GM12878 (cell line): Measurements from ENCODE around the gene PLEKHA7. TPM values are rescaled to one million over a fixed set of nuclear protein-coding genes. Genes with fewer than 3 reads are reported as not detected.
"Not testable (repeated sequence)": the region's sequence is repeated elsewhere in the genome, so short reads cannot be mapped to it uniquely, and the experiment has no call there.

Source experiments
- ATAC-seq: fragments of 200-7000 bp; cut with Tn5 transposase; 3 replicates; pipeline ENCODE4 v1.9.1; 2020; ENCODE audit warnings: mild to moderate bottlenecking, moderate library complexity
- BruUV-seq: library from RNA; stranded (reverse); fragments of 400-500 nt; replicated peaks from 2 replicates; lab custom pipeline; 2021; lab: Mats Ljungman, UMichigan
- CTCF ChIA-PET: fragments of 300-600 bp; sonication (Branson Sonifier 250); formaldehyde crosslinking; extraction: SDS; loops from one replicate; lab custom pipeline; 2021; ENCODE audit warnings: inconsistent platforms; lab: Yijun Ruan, JAX
- POLR2A ChIA-PET: fragments of 350-600 bp; formaldehyde crosslinking; extraction: SDS; loops from one replicate; lab custom pipeline; 2021; ENCODE audit warnings: inconsistent platforms; lab: Charles Lee
- RAD21 ChIA-PET: fragments of 300-600 bp; sonication (Branson Sonifier 250); formaldehyde crosslinking; loops from one replicate; lab custom pipeline; 2023; ENCODE audit warnings: antibody characterized with exemption; ENCODE audit not compliant: unreplicated experiment; lab: Charles Lee
- SMC1A ChIA-PET: fragments of 300-600 bp; sonication (Branson Sonifier 250); formaldehyde crosslinking; loops from one replicate; lab custom pipeline; 2023; ENCODE audit not compliant: unreplicated experiment, uncharacterized antibody; lab: Charles Lee
- DNase-seq: peaks from one replicate; pipeline ENCODE4 v3.0.0-alpha.2; 2011; ENCODE audit warnings: low read depth, low spot score
- FAIRE-seq: peaks from 3 replicates; lab custom pipeline; 2011; peaks lifted over from hg19 to GRCh38; lab: Jason Lieb, UNC
- H2AFZ ChIP-seq: 2 replicates; pipeline ENCODE4 v1.6.0; 2011; ENCODE audit warnings: low read depth, low read length, control low read depth; ENCODE audit not compliant: control insufficient read depth
- H3K27ac ChIP-seq: 2 replicates; pipeline ENCODE4 v1.5.1; 2011; ENCODE audit warnings: control low read depth; ENCODE audit not compliant: control insufficient read depth, insufficient read depth
- H3K27me3 ChIP-seq, 2 experiments: replicated peaks in 1 of 2; 2 replicates each; pipeline versions ENCODE4 v1.6.0 to v1.6.1; 2011; ENCODE audit warnings: low read length in 1 of 2; ENCODE audit not compliant: control insufficient read depth in 2 of 2, insufficient read depth in 2 of 2
- H3K36me3 ChIP-seq, 2 experiments: 2 replicates each; pipeline ENCODE4 v1.5.1; 2011; ENCODE audit warnings: low read length in 1 of 2; ENCODE audit not compliant: control insufficient read depth in 2 of 2, insufficient read depth in 2 of 2
- H3K4me1 ChIP-seq: 2 replicates; pipeline ENCODE4 v1.6.1; 2011; ENCODE audit warnings: mild to moderate bottlenecking, low read length, moderate library complexity, mixed read lengths; ENCODE audit not compliant: control insufficient read depth, insufficient read depth
- H3K4me2 ChIP-seq: 2 replicates; pipeline ENCODE4 v1.6.0; 2011; ENCODE audit warnings: control low read depth; ENCODE audit not compliant: control insufficient read depth, insufficient read depth
- H3K4me3 ChIP-seq: fragments of 200-600 bp; sonication (generic); 2 replicates; pipeline ENCODE4 v1.5.1; 2016
- H3K79me2 ChIP-seq: 2 replicates; pipeline ENCODE4 v1.6.0; 2011; ENCODE audit warnings: low read length; ENCODE audit not compliant: control insufficient read depth, insufficient read depth
- H3K9ac ChIP-seq: 2 replicates; pipeline ENCODE4 v1.8.0; 2011; ENCODE audit warnings: low read length, control low read depth, mixed read lengths; ENCODE audit not compliant: control insufficient read depth, insufficient read depth
- H3K9me3 ChIP-seq: replicated peaks from 3 replicates; pipeline ENCODE4 v1.5.1; 2011; ENCODE audit warnings: mild to moderate bottlenecking, low read length; ENCODE audit not compliant: control insufficient read depth, insufficient read depth
- H4K20me1 ChIP-seq: 2 replicates; pipeline ENCODE4 v1.6.0; 2011; ENCODE audit not compliant: control insufficient read depth, insufficient read depth
- CTCF ChIP-seq, 3 experiments: IDR thresholded peaks in 2 of 3; conservative IDR thresholded peaks in 1 of 3; 2 replicates each; pipeline ENCODE4 v1.5.1; 2011; ENCODE audit warnings: low read depth in 3 of 3, low read length in 3 of 3, mild to moderate bottlenecking in 3 of 3, control low read depth in 2 of 3, moderate library complexity in 2 of 3, inconsistent platforms in 1 of 3, mixed read lengths in 1 of 3; ENCODE audit not compliant: control insufficient read depth in 2 of 3, insufficient read depth in 1 of 3; ENCODE audit errors: extremely low read depth in 1 of 3
- PML ChIP-seq: IDR thresholded peaks from 2 replicates; pipeline ENCODE4 v1.6.1; 2012; ENCODE audit warnings: low read length, inconsistent platforms
- RAD21 ChIP-seq: IDR thresholded peaks from 2 replicates; pipeline ENCODE4 v1.6.1; 2011; ENCODE audit warnings: mild to moderate bottlenecking, low read depth, low read length, moderate library complexity; ENCODE audit not compliant: insufficient read depth
- WGBS: methylation state at CpG from one replicate; pipeline ENCODE4 v1.1.6; 2016; ENCODE audit warnings: low lambda C conversion rate; ENCODE audit not compliant: insufficient replicate concordance, insufficient coverage; ENCODE audit errors: missing lambda C conversion rate; 5-methylcytosine and 5-hydroxymethylcytosine counted together
- in situ Hi-C: fragments of 300-500 bp; cut with MboI; formaldehyde crosslinking; loops from 9 replicates; pipeline ENCODE4 v1.14.3; 2018; ENCODE audit warnings: mixed read lengths
- intact Hi-C: fragments of 100-400 bp; cut with micrococcal nuclease; formaldehyde crosslinking; loops from one replicate; pipeline ENCODE4 v1.14.2; 2022; ENCODE audit not compliant: unreplicated experiment
- polyA plus RNA-seq, 11 experiments: library from polyadenylated mRNA; depleted of rRNA in 4 of 11; unstranded in 6 of 11; stranded (reverse) in 5 of 11; fragments of >200 nt; fragmentation: Nextera tagmentation in 4 of 11; fragmentation: Illumina TruSeq in 1 of 11; extraction: Ambion mirVana in 4 of 11; extraction: Trizol in 1 of 11; gene quantifications; 1 replicate in 1 of 11; 2 replicates in 10 of 11; pipeline versions ENCODE4 v1.2.1 to v1.2.3, GENCODE V29; 2011 to 2016; ENCODE audit warnings: inconsistent platforms in 2 of 11, missing spikeins in 2 of 11, low read depth in 1 of 11
- total RNA-seq, 4 experiments: library from RNA; depleted of rRNA in 3 of 4; stranded (reverse); fragments of >200 nt in 3 of 4; fragmentation: Illumina TruSeq in 1 of 4; extraction: Trizol in 1 of 4; gene quantifications; 2 replicates each; pipeline versions ENCODE4 v1.2.1 to v1.2.3, GENCODE V29; 2013 to 2021

Gene PLEKHA7
- total and polyA plus RNA-seq, 10 of the 15 experiments (the other 5 are each of a cell fraction or from before 2014, with no cell fraction given): 0.45 to 5.3 (median 2.1) TPM

GRCh38 chr11:17036666-17037658 lies 22.7 kb upstream of the PLEKHA7 start:
- Histone ChIP-seq H3K4me1 (no peaks in the 10 kb centered on the region), H3K9ac (no peak overlapping the region), H4K20me1 (no peaks in the 10 kb centered on the region), H3K4me3 (no peak overlapping the region), H3K27ac (no peak overlapping the region), H2AFZ (no peak overlapping the region), H3K9me3 (no peaks in the 10 kb centered on the region), H3K4me2 (no peak overlapping the region), H3K79me2 (no peaks in the 10 kb centered on the region), H3K36me3 (no peaks in the 10 kb centered on the region), H3K27me3 (no peaks in the 10 kb centered on the region)
- in situ Hi-C loops: no loop called here
- SMC1A ChIA-PET: no interaction called here
- DNase-seq (no peak), ATAC-seq (peak; percentile 37; the same call in 2 of the 3 replicates), FAIRE-seq (no peak)
- intact Hi-C loops: no loop called here
- RAD21 ChIA-PET: no interaction called here
- no TSS peak for BruUV-seq
- CTCF ChIA-PET: interaction anchor here (1.2 kb wide), 1 partner anchor 26 kb away, joined by 5 read pairs; no protein-coding TSS in a partner anchor
- TF ChIP-seq RAD21 (peak; percentile 9; the same call in 1 of the 2 replicates), PML (no peak), CTCF (IDR thresholded peaks at IDR 0.05 in 2 of 3, conservative IDR thresholded peaks at IDR 0.05 in 1 of 3; ENCODE audit: control insufficient read depth in 2 of 3, extremely low read depth in 1 of 3, insufficient read depth in 1 of 3, low read depth in 3 of 3, low read length in 3 of 3) (peak; percentile 5 to 19 (median 6); a peak in 1 of 6 replicates)
- POLR2A ChIA-PET: no interaction called here
- 30% methylated on average over 6 of the region's 6 CpGs for WGBS

GRCh38 chr11:17034027-17034426 lies 19.8 kb upstream of the PLEKHA7 start:
- POLR2A ChIA-PET, BruUV-seq: not testable (repeated sequence)

More at GRCh38 chr11:17034027-17034426, 19.8 kb upstream of the PLEKHA7 start:
- H3K36me3 ChIP-seq, H3K79me2 ChIP-seq, H4K20me1 ChIP-seq, SMC1A ChIA-PET, DNase-seq, RAD21 ChIA-PET, CTCF ChIA-PET, ATAC-seq, H3K9ac ChIP-seq, H3K4me2 ChIP-seq, intact Hi-C loops, H3K27ac ChIP-seq, FAIRE-seq, H3K4me1 ChIP-seq, H3K4me3 ChIP-seq, in situ Hi-C loops, H3K27me3 ChIP-seq, H2AFZ ChIP-seq, H3K9me3 ChIP-seq: not testable (repeated sequence)
- 50% methylated on average over 7 of the region's 10 CpGs for WGBS
